Endothelial cell of umbilical vein (primary cell): ENCODE measurements around the gene PDCD1LG2. TPM values are rescaled to one million over a fixed set of nuclear protein-coding genes. Genes with fewer than 3 reads are reported as not detected.

Experiments used
- BruUV-seq: library from RNA; stranded (reverse); fragments of 400-500 nt; replicated peaks from 2 replicates; lab custom pipeline; 2021; lab: Mats Ljungman, UMichigan
- CTCF ChIA-PET: fragments of 300-600, 350-600 bp; sonication (Branson Sonifier 250); formaldehyde crosslinking; loops from one replicate; lab custom pipeline; 2021; ENCODE audit warnings: antibody characterized with exemption, inconsistent platforms; lab: Charles Lee
- POLR2A ChIA-PET: fragments of 300-600, 350-600 bp; sonication (Branson Sonifier 250); formaldehyde crosslinking; loops from one replicate; lab custom pipeline; 2021; ENCODE audit warnings: antibody characterized with exemption, inconsistent platforms; lab: Charles Lee
- DNase-seq: peaks from one replicate; pipeline ENCODE4 v3.0.0-alpha.2; 2011; ENCODE audit warnings: low read depth, low spot score
- FAIRE-seq: peaks from 2 replicates; lab custom pipeline; 2011; peaks lifted over from hg19 to GRCh38; lab: Jason Lieb, UNC
- H2AFZ ChIP-seq: 2 replicates; pipeline ENCODE4 v1.6.0; 2012; ENCODE audit warnings: low read depth, low read length, control low read depth, inconsistent platforms
- H3K27ac ChIP-seq: 2 replicates; pipeline ENCODE4 v1.5.1; 2011; ENCODE audit warnings: low read depth, mild to moderate bottlenecking, control low read depth, low read length, moderate library complexity; ENCODE audit not compliant: insufficient read depth
- H3K27me3 ChIP-seq, 2 experiments: 2 replicates each; pipeline versions ENCODE4 v1.6.0 to v1.6.1; 2011; ENCODE audit warnings: low read length in 2 of 2, mixed read lengths in 1 of 2; ENCODE audit not compliant: control insufficient read depth in 2 of 2, insufficient read depth in 2 of 2
- H3K36me3 ChIP-seq, 2 experiments: 2 replicates in 1 of 2; 3 replicates in 1 of 2; pipeline ENCODE4 v1.5.1; 2011; ENCODE audit warnings: low read length in 2 of 2, mild to moderate bottlenecking in 1 of 2, moderate library complexity in 1 of 2; ENCODE audit not compliant: control insufficient read depth in 2 of 2, insufficient read depth in 2 of 2; ENCODE audit errors: extremely low read depth in 1 of 2
- H3K4me1 ChIP-seq: 3 replicates; pipeline ENCODE4 v1.5.1; 2011; ENCODE audit warnings: mild to moderate bottlenecking, low read length; ENCODE audit not compliant: control insufficient read depth, insufficient read depth; ENCODE audit errors: extremely low read depth
- H3K4me2 ChIP-seq: 2 replicates; pipeline ENCODE4 v1.6.1; 2011; ENCODE audit warnings: low read length, control low read depth, mixed read lengths; ENCODE audit not compliant: insufficient read depth
- H3K4me3 ChIP-seq, 3 experiments: fragments of 200-600 bp in 1 of 3; sonication (generic), shearing (Covaris generic) in 1 of 3; replicated peaks in 1 of 3; 2 replicates each; pipeline ENCODE4 v1.5.1; 2011 to 2016; ENCODE audit warnings: control low read depth in 3 of 3, low read length in 3 of 3, mild to moderate bottlenecking in 2 of 3, inconsistent platforms in 1 of 3, low read depth in 1 of 3, moderate library complexity in 1 of 3; ENCODE audit not compliant: insufficient read depth in 1 of 3
- H3K79me2 ChIP-seq: 2 replicates; pipeline ENCODE4 v1.6.0; 2012; ENCODE audit warnings: low read length, inconsistent platforms; ENCODE audit not compliant: control insufficient read depth, insufficient read depth
- H3K9ac ChIP-seq: replicated peaks from 2 replicates; pipeline ENCODE3; 2011; ENCODE audit warnings: low read length, control low read depth; ENCODE audit not compliant: insufficient read depth; ENCODE audit errors: extremely low read depth
- H3K9me1 ChIP-seq: replicated peaks from 3 replicates; pipeline ENCODE4 v1.6.0; 2011; ENCODE audit warnings: mild to moderate bottlenecking, low read length; ENCODE audit not compliant: control insufficient read depth, insufficient read depth; ENCODE audit errors: extremely low read depth
- H3K9me3 ChIP-seq: replicated peaks from 2 replicates; pipeline ENCODE4 v1.5.1; 2012; ENCODE audit warnings: low read length, inconsistent platforms; ENCODE audit not compliant: control insufficient read depth, insufficient read depth
- H4K20me1 ChIP-seq: replicated peaks from 2 replicates; pipeline ENCODE3; 2011; ENCODE audit warnings: mild to moderate bottlenecking, low read length; ENCODE audit not compliant: control insufficient read depth, insufficient read depth; ENCODE audit errors: extremely low read depth
- EZH2 ChIP-seq: IDR thresholded peaks from 2 replicates; pipeline ENCODE4 v1.6.1; 2012; ENCODE audit warnings: borderline replicate concordance, low read depth, mild to moderate bottlenecking, moderate library complexity, low read length, inconsistent platforms; ENCODE audit not compliant: severe bottlenecking
- GATA2 ChIP-seq: IDR thresholded peaks from 2 replicates; pipeline ENCODE4 v1.7.0; 2011; ENCODE audit warnings: low read depth, mild to moderate bottlenecking, moderate library complexity, mixed read lengths, low read length; ENCODE audit not compliant: insufficient read length, insufficient read depth
- JUN ChIP-seq: IDR thresholded peaks from 2 replicates; pipeline ENCODE4 v1.6.1; 2011; ENCODE audit warnings: borderline replicate concordance, low read depth; ENCODE audit not compliant: insufficient read length, insufficient read depth
- MYC ChIP-seq: IDR thresholded peaks from one replicate; pipeline ENCODE4 v1.6.1; 2011; ENCODE audit warnings: mild to moderate bottlenecking, low read depth, low read length
- POLR2AphosphoS5 ChIP-seq: IDR thresholded peaks from 2 replicates; pipeline ENCODE4 v1.6.1; 2012; ENCODE audit warnings: low read depth, mild to moderate bottlenecking, control low read depth, low read length, moderate library complexity; ENCODE audit not compliant: insufficient read depth
- dilution Hi-C: fragments of 300-500 bp; cut with MboI; formaldehyde crosslinking; loops from one replicate; pipeline ENCODE4 v1.15.0; 2019; ENCODE audit warnings: low sequenced_read_pairs; ENCODE audit not compliant: extremely low pct_ligation_motif_present
- intact Hi-C: fragments of 100-400 bp; cut with micrococcal nuclease; formaldehyde crosslinking; loops from one replicate; pipeline ENCODE4 v1.10.0; 2022
- polyA plus RNA-seq, 4 experiments: library from polyadenylated mRNA; depleted of rRNA in 3 of 4; stranded (reverse) in 3 of 4; unstranded in 1 of 4; fragments of >200 nt; gene quantifications; 2 replicates each; pipeline versions ENCODE4 v1.2.1 to v1.2.3, GENCODE V29; 2011 to 2012; ENCODE audit warnings: missing spikeins in 1 of 4
- total RNA-seq: library from RNA; stranded (reverse); gene quantifications from 2 replicates; pipeline ENCODE4 v1.2.3, GENCODE V29; 2021
- TF ChIP-seq, protein P1 (sequence below): IDR thresholded peaks from 2 replicates; pipeline ENCODE4 v1.6.1; 2011; ENCODE audit not compliant: insufficient read depth, insufficient read length
- TF ChIP-seq, protein P2 (sequence below), 2 donors: IDR thresholded peaks; 1 replicate in 1 of 2; 2 replicates in 1 of 2; pipeline ENCODE4 v1.5.1; 2011; ENCODE audit warnings: low read length in 2 of 2, mild to moderate bottlenecking in 2 of 2, moderate library complexity in 2 of 2, control low read depth in 1 of 2, inconsistent platforms in 1 of 2, low read depth in 1 of 2; ENCODE audit not compliant: insufficient read depth in 1 of 2; ENCODE audit errors: extremely low read depth in 1 of 2

Gene PDCD1LG2
- total and polyA plus RNA-seq, 2 donors (not counting 3 experiments of a cell fraction or from before 2014, with no cell fraction given), result 7.9 to 9.5 TPM

GRCh38 chr9:5612185-5612530, 101.8 kb downstream of the PDCD1LG2 start:
- TF ChIP-seq GATA2 (no peak), JUN (no peak), EZH2 (no peak)
- H4K20me1 ChIP-seq, result no peaks in the 10 kb centered on the region
- POLR2A ChIA-PET, result no interaction called here
- no TSS peak for BruUV-seq
- no peak overlapping the region for H3K9ac ChIP-seq
- peaks cover 9% of the 10 kb centered on the region for H3K4me1 ChIP-seq
- no peaks in the 10 kb centered on the region for H3K36me3 ChIP-seq
- CTCF ChIA-PET, result interaction anchor here (1.5 kb wide), 1 partner anchor 11 kb away, joined by 4 read pairs; no protein-coding TSS in a partner anchor
- H3K9me1 ChIP-seq, result no peaks in the 10 kb centered on the region
- H3K27me3 ChIP-seq, result no peaks in the 10 kb centered on the region
- DNase-seq (no peak), FAIRE-seq (no peak)
- H3K4me2 ChIP-seq, result no peak overlapping the region
- H2AFZ ChIP-seq, result no peak overlapping the region
- H3K4me3 ChIP-seq, result no peak overlapping the region
- H3K79me2 ChIP-seq, result no peaks in the 10 kb centered on the region
- intact Hi-C loops (no loop called here), dilution Hi-C loops (no loop called here)
- H3K27ac ChIP-seq, result no peak overlapping the region
- no peaks in the 10 kb centered on the region for H3K9me3 ChIP-seq

GRCh38 chr9:5614192-5614591, 103.9 kb downstream of the PDCD1LG2 start:
- Histone ChIP-seq H3K4me2 (no peak overlapping the region), H4K20me1 (no peaks in the 10 kb centered on the region), H3K27ac (no peak overlapping the region), H3K9me3 (no peaks in the 10 kb centered on the region), H2AFZ (no peak overlapping the region), H3K79me2 (no peaks in the 10 kb centered on the region), H3K27me3 (no peaks in the 10 kb centered on the region), H3K9ac (no peak overlapping the region), H3K36me3 (no peaks in the 10 kb centered on the region), H3K9me1 (no peaks in the 10 kb centered on the region), H3K4me1 (peaks cover 2% of the 10 kb centered on the region), H3K4me3 (no peak overlapping the region)
- DNase-seq, result no peak
- dilution Hi-C loops, result no loop called here
- intact Hi-C loops, result no loop called here
- no peak for FAIRE-seq
- TF ChIP-seq, protein P1, sequence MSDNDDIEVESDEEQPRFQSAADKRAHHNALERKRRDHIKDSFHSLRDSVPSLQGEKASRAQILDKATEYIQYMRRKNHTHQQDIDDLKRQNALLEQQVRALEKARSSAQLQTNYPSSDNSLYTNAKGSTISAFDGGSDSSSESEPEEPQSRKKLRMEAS, result no peak
- TF ChIP-seq, protein P2, sequence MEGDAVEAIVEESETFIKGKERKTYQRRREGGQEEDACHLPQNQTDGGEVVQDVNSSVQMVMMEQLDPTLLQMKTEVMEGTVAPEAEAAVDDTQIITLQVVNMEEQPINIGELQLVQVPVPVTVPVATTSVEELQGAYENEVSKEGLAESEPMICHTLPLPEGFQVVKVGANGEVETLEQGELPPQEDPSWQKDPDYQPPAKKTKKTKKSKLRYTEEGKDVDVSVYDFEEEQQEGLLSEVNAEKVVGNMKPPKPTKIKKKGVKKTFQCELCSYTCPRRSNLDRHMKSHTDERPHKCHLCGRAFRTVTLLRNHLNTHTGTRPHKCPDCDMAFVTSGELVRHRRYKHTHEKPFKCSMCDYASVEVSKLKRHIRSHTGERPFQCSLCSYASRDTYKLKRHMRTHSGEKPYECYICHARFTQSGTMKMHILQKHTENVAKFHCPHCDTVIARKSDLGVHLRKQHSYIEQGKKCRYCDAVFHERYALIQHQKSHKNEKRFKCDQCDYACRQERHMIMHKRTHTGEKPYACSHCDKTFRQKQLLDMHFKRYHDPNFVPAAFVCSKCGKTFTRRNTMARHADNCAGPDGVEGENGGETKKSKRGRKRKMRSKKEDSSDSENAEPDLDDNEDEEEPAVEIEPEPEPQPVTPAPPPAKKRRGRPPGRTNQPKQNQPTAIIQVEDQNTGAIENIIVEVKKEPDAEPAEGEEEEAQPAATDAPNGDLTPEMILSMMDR (IDR thresholded peaks at IDR 0.05; ENCODE audit: extremely low read depth in 1 of 2, insufficient read depth in 1 of 2, low read depth in 1 of 2, low read length in 2 of 2), result no peak
- TF ChIP-seq MYC, result no peak
- TF ChIP-seq POLR2AphosphoS5, result no peak
- TF ChIP-seq EZH2, result no peak
- CTCF ChIA-PET, result interaction anchor here (0.7 kb wide), 1 partner anchor 8 kb away, joined by 3 read pairs; no protein-coding TSS in a partner anchor
- POLR2A ChIA-PET, result no interaction called here
- BruUV-seq, result no TSS peak
